ENCODE data around the gene CLPTM1L. TPM values are rescaled to one million over a fixed set of nuclear protein-coding genes. Genes with fewer than 3 reads are reported as not detected.

The CLPTM1L gene
- total RNA-seq, 1 donor from 2014 or later = 100 TPM

- H3K36me3 Mint-ChIP-seq (ENCODE audit: low read depth) = peaks cover 2% of the 10 kb centered on the region
- POLR2A ChIA-PET = no interaction called here
- DNase-seq = no peak
- H3K9me3 Mint-ChIP-seq = no peaks in the 10 kb centered on the region
- H3K27ac Mint-ChIP-seq = no peak overlapping the region
- no peak for TF ChIP-seq CTCF (IDR thresholded peaks at IDR 0.05)
- ATAC-seq (ENCODE audit: low read depth) = no peak
- H3K4me3 Mint-ChIP-seq = no peak overlapping the region
- peaks cover 2% of the 10 kb centered on the region for H3K27me3 Mint-ChIP-seq
- CTCF ChIA-PET = no interaction called here
- peaks cover 34% of the 10 kb centered on the region for H3K4me1 Mint-ChIP-seq
- intact Hi-C loops (cut with micrococcal nuclease) = loop anchor here (5.0 kb wide), 1 partner anchor 83 kb away; no protein-coding TSS in a partner anchor
These were observed 39.0 kb upstream of the CLPTM1L start for GRCh38 chr5:1383886-1384401.

DNA sequence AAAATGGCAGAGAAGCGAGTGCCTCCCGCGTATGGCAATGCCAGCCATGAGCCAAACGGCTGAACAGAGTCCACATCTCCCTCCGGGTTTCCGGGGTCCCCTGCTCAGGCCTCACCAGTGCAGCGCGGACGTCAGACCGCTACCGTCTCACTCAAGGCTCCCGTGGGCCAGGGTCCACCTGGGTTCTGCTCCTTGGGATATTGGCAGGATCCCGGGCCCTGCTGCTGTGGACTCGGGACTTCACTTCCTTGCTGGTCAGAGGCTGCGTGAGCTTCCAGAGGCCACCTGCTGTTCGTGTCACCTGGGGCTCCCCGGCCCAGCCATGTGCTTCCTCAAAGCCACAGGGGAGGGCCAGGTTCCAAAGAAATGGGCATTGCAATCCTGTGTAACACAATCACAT is 38.4 kb upstream of the CLPTM1L start:
- Mint-ChIP-seq H3K36me3 (ENCODE audit: low read depth) (peaks cover 2% of the 10 kb centered on the region), H3K9me3 (no peaks in the 10 kb centered on the region), H3K4me1 (peaks cover 34% of the 10 kb centered on the region), H3K27ac (no peak overlapping the region), H3K27me3 (peaks cover 4% of the 10 kb centered on the region), H3K4me3 (no peak overlapping the region)
- DNase-seq (no peak), ATAC-seq (ENCODE audit: low read depth) (no peak)
- POLR2A ChIA-PET = no interaction called here
- intact Hi-C loops (cut with micrococcal nuclease) = loop anchor here (5.0 kb wide), 1 partner anchor 84 kb away; no protein-coding TSS in a partner anchor
- TF ChIP-seq CTCF (IDR thresholded peaks at IDR 0.05) = no peak
- CTCF ChIA-PET = no interaction called here

DNA sequence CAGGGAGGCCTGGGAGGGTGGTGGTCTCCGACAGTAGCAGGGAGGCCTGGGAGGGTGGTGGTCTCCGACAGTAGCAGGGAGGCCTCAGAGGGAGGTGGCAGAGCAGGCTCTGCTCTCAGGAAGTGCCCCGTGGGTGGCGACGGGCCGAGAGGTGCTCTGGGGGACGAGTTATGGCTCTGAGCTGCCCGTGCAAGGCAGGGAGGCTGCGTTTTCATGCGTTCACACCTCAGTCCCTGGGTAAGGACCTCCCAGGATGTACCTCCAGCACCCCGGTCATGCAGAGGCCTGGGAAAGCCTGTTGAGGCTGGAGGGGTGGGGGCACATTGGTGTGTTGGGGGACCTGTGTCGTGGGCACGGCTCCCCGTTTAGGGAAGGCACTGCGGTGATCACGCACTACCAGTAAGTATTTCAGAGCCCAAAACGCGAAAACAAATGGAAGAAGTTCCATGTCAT is 37.4 kb upstream of the CLPTM1L start:
- Mint-ChIP-seq H3K27me3 (peaks cover 5% of the 10 kb centered on the region), H3K4me3 (no peak overlapping the region), H3K4me1 (peaks cover 34% of the 10 kb centered on the region), H3K27ac (no peak overlapping the region), H3K9me3 (no peaks in the 10 kb centered on the region), H3K36me3 (ENCODE audit: low read depth) (peaks cover 2% of the 10 kb centered on the region)
- POLR2A ChIA-PET = no interaction called here
- no peak for ATAC-seq (ENCODE audit: low read depth)
- intact Hi-C loops (cut with micrococcal nuclease) = loop anchor here (5.0 kb wide), 1 partner anchor 85 kb away; no protein-coding TSS in a partner anchor
- no peak for TF ChIP-seq CTCF (IDR thresholded peaks at IDR 0.05)
- CTCF ChIA-PET = interaction anchor here (1.2 kb wide), 1 partner anchor 10 kb away, joined by 3 read pairs; no protein-coding TSS in a partner anchor
- DNase-seq = no peak

DNA sequence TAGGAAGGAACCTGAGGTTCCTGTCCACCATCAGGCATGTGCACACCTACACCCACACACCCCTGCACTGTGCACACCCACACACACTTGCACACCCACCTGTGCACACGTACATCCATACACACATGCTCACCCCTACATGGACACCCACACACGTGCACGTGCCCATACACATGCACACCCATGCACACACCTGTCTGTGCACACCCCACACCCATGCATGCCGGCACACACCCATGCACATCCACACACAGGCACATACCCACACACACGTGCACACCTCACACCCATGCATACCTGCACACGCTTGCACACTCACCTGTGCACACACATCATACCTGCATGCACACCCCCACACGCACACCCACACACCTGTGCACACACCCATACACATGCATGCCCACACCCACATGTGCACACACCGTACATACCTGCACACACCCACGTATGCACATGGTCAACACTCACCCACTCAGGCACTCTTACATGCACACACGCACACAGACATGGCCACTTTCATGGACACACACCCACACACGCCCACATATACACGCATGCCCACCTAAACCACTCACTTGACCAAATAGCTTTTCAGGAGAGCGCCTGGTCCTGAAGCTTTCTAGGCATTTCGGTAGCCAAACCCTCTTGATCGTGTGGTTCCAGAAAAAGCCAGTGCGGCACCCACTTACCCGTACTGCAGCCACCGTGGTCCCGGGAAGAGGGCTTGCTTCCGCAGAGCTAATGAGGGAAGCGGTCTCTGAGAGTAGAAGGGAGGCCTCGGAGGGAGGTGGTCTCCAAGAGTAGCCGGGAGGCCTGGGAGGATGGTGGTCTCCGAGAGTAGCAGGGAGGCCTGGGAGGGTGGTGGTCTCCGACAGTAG is 36.7 kb upstream of the CLPTM1L start:
- intact Hi-C loops (cut with micrococcal nuclease) = loop anchor here (2.0 to 5.0 kb wide), 3 partner anchors 15 to 213 kb away; no protein-coding TSS in a partner anchor
- Mint-ChIP-seq H3K36me3 (ENCODE audit: low read depth) (peaks cover 2% of the 10 kb centered on the region), H3K9me3 (no peaks in the 10 kb centered on the region), H3K4me1 (peaks cover 28% of the 10 kb centered on the region), H3K4me3 (no peak overlapping the region), H3K27ac (no peak overlapping the region), H3K27me3 (peaks cover 5% of the 10 kb centered on the region)
- DNase-seq (no peak), ATAC-seq (ENCODE audit: low read depth) (no peak)
- CTCF ChIA-PET = interaction anchor here (1.2 to 1.9 kb wide), 5 partner anchors 10 to 263 kb away, joined by 3 to 12 read pairs (median 5); no protein-coding TSS in a partner anchor
- POLR2A ChIA-PET = no interaction called here
- no peak for TF ChIP-seq CTCF (IDR thresholded peaks at IDR 0.05)

DNA sequence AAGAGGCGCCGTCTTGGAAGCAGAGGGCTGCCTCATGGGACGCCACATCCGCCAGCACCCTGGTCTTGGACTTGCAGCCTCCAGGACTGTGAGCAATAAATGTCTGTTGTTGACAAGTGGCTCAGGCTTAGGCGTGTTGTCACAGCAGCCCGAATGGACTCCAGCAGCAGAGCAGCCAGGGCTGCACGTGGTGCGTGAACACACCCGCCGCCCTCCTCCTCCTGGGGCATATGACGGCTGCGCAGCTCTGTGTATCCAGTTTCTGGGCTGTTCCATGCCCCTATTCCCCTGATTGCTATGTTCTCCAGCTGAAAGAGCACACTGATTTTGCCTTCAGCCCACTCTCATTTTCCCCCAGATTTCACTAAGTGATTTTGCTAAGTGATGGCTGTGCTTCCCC is 36.0 kb upstream of the CLPTM1L start:
- Mint-ChIP-seq H3K27me3 (peaks cover 5% of the 10 kb centered on the region), H3K36me3 (ENCODE audit: low read depth) (no peaks in the 10 kb centered on the region), H3K4me3 (no peak overlapping the region), H3K4me1 (peaks cover 26% of the 10 kb centered on the region), H3K27ac (no peak overlapping the region), H3K9me3 (no peaks in the 10 kb centered on the region)
- ATAC-seq (ENCODE audit: low read depth) (no peak), DNase-seq (no peak)
- TF ChIP-seq CTCF (IDR thresholded peaks at IDR 0.05) = no peak
- intact Hi-C loops (cut with micrococcal nuclease) = loop anchor here (1.0 to 5.0 kb wide), 7 partner anchors 14 to 264 kb away; no protein-coding TSS in a partner anchor
- ChIA-PET CTCF (interaction anchor here (0.8 to 1.9 kb wide), 9 partner anchors 9 to 264 kb away, joined by 3 to 13 read pairs (median 5); no protein-coding TSS in a partner anchor), POLR2A (interaction anchor here (0.8 to 1.9 kb wide), 6 partner anchors 9 to 253 kb away, joined by 3 to 10 read pairs (median 5); partner anchors contain the start of gene CLPTM1L)
